OCI-LY1 (cell line): Measurements from ENCODE around the gene XRCC1.
A peak's percentile ranks its signal among the peaks of the same experiment; 100 is the strongest.

ENCODE experiments used
- H2AFZ ChIP-seq: fragments of 200-600 bp; sonication (generic), shearing (Covaris generic); 2 replicates; pipeline ENCODE4 v1.6.0; 2014; ENCODE audit warnings: antibody characterized with exemption, mild to moderate bottlenecking, low read length
- H3F3A ChIP-seq: fragments of 200-600 bp; sonication (generic), shearing (Covaris generic); 2 replicates; pipeline ENCODE4 v1.6.0; 2014; ENCODE audit warnings: mild to moderate bottlenecking, antibody characterized with exemption, low read length, moderate library complexity; ENCODE audit not compliant: insufficient read depth
- H3K27ac ChIP-seq: fragments of 200-600 bp; sonication (generic); 2 replicates; pipeline ENCODE4 v1.5.1; 2014; ENCODE audit warnings: low read length, mixed run types, mild to moderate bottlenecking, low read depth; ENCODE audit not compliant: poor library complexity, severe bottlenecking
- H3K27me3 ChIP-seq: fragments of 200-600 bp; sonication (generic); 2 replicates; pipeline ENCODE4 v1.6.0; 2014; ENCODE audit warnings: antibody characterized with exemption, mild to moderate bottlenecking, low read length, moderate library complexity; ENCODE audit not compliant: insufficient read depth
- H3K36me3 ChIP-seq: fragments of 200-600 bp; sonication (generic); 2 replicates; pipeline ENCODE4 v1.6.1; 2014; ENCODE audit warnings: mild to moderate bottlenecking, antibody characterized with exemption, low read length, moderate library complexity, mixed read lengths; ENCODE audit not compliant: insufficient read depth
- H3K4me1 ChIP-seq: fragments of 200-600 bp; sonication (generic); 2 replicates; pipeline ENCODE4 v1.5.1; 2014; ENCODE audit warnings: mild to moderate bottlenecking, low read length, moderate library complexity; ENCODE audit not compliant: insufficient read depth, severe bottlenecking
- H3K4me2 ChIP-seq: fragments of 200-600 bp; sonication (generic), shearing (Covaris generic); 2 replicates; pipeline ENCODE4 v1.6.1; 2014; ENCODE audit warnings: low read length
- H3K4me3 ChIP-seq: fragments of 200-600 bp; sonication (generic); 2 replicates; pipeline ENCODE4 v1.5.1; 2014; ENCODE audit warnings: low read length, low read depth, mild to moderate bottlenecking, mixed read lengths; ENCODE audit not compliant: poor library complexity, severe bottlenecking
- H3K79me2 ChIP-seq: fragments of 200-600 bp; shearing (Covaris generic); 2 replicates; pipeline ENCODE4 v1.6.1; 2016; ENCODE audit warnings: mixed run types, low read length, mixed read lengths; ENCODE audit not compliant: insufficient read depth
- H3K9ac ChIP-seq: fragments of 200-600 bp; sonication (generic), shearing (Covaris generic); 2 replicates; pipeline ENCODE4 v1.6.1; 2014; ENCODE audit warnings: mild to moderate bottlenecking, low read length, mixed read lengths
- H3K9me2 ChIP-seq: fragments of 200-600 bp; sonication (generic), shearing (Covaris generic); 2 replicates; pipeline ENCODE4 v1.6.1; 2014; ENCODE audit warnings: low read depth, mild to moderate bottlenecking, low read length, mixed read lengths
- H3K9me3 ChIP-seq: fragments of 200-600 bp; shearing (Covaris generic); 2 replicates; pipeline ENCODE4 v1.6.1; 2014; ENCODE audit warnings: low read length, mixed read lengths
- H4K20me1 ChIP-seq: fragments of 200-600 bp; sonication (generic), shearing (Covaris generic); 2 replicates; pipeline ENCODE4 v1.6.0; 2016; ENCODE audit warnings: mild to moderate bottlenecking, low read length; ENCODE audit not compliant: insufficient read depth
- CTCF ChIP-seq: fragments of 200-600 bp; sonication (generic), shearing (Covaris generic); IDR thresholded peaks from 2 replicates; pipeline ENCODE4 v1.5.1; 2017; ENCODE audit warnings: mild to moderate bottlenecking, antibody characterized with exemption, low read length, moderate library complexity, mixed read lengths
- EZH2 ChIP-seq: fragments of 200-600 bp; sonication (generic), shearing (Covaris generic); IDR thresholded peaks from 2 replicates; pipeline ENCODE4 v1.8.0; 2017; ENCODE audit warnings: borderline replicate concordance, mixed run types, mild to moderate bottlenecking, antibody characterized with exemption, low read length, moderate library complexity, mixed read lengths

Gene XRCC1

GRCh38 chr19:43532962-43533545 lies 42.3 kb downstream of the XRCC1 start, which contains the start of gene ZNF575:
Gene ZNF575, plus strand, starts transcription at chr19:43533188. Its CDS starts 1,235 bp downstream, at chr19:43534423.
- H2AFZ ChIP-seq, result no peak within 1 kb of the TSS
- H3K4me3 ChIP-seq, result peak within 1 kb of the TSS; percentile 66
- peaks cover 20% of the 10 kb centered on the region for H3K4me1 ChIP-seq
- no peaks in the 10 kb centered on the region; the same call in 1 of the 2 replicates for H3F3A ChIP-seq
- no peaks in the 10 kb centered on the region for H3K27me3 ChIP-seq
- H4K20me1 ChIP-seq, result no peaks in the 10 kb centered on the region
- peaks cover under 1% of the 10 kb centered on the region for H3K36me3 ChIP-seq
- TF ChIP-seq EZH2 (no peak), CTCF (no peak)
- H3K27ac ChIP-seq, result peak within 1 kb of the TSS; percentile 78
- no peaks in the 10 kb centered on the region for H3K9me3 ChIP-seq
- no peaks in the 10 kb centered on the region for H3K9me2 ChIP-seq
- H3K9ac ChIP-seq, result peak within 1 kb of the TSS; percentile 62
- H3K4me2 ChIP-seq, result peak within 1 kb of the TSS; percentile 90
- no peaks in the 10 kb centered on the region for H3K79me2 ChIP-seq

GRCh38 chr19:43532571-43532961 lies 42.8 kb downstream of the XRCC1 start:
- no peak for TF ChIP-seq EZH2
- TF ChIP-seq CTCF, result no peak
- Histone ChIP-seq H3F3A (no peaks in the 10 kb centered on the region; the same call in 1 of the 2 replicates), H3K27me3 (no peaks in the 10 kb centered on the region), H3K9me3 (no peaks in the 10 kb centered on the region), H3K4me2 (peak overlapping the region; percentile 90), H3K4me3 (peak overlapping the region; percentile 66), H3K27ac (peak overlapping the region; percentile 78), H3K79me2 (no peaks in the 10 kb centered on the region), H3K9ac (peak overlapping the region; percentile 62), H3K9me2 (no peaks in the 10 kb centered on the region), H4K20me1 (no peaks in the 10 kb centered on the region), H3K4me1 (peaks cover 25% of the 10 kb centered on the region), H2AFZ (no peak overlapping the region), H3K36me3 (no peaks in the 10 kb centered on the region)

- Histone ChIP-seq H3K4me3 (no peak overlapping the region), H4K20me1 (no peaks in the 10 kb centered on the region), H3K9me3 (no peaks in the 10 kb centered on the region), H3K4me2 (peak overlapping the region; percentile 76), H3K9me2 (no peaks in the 10 kb centered on the region), H3F3A (no peaks in the 10 kb centered on the region), H3K27me3 (no peaks in the 10 kb centered on the region), H3K36me3 (no peaks in the 10 kb centered on the region), H3K27ac (no peak overlapping the region), H3K79me2 (no peaks in the 10 kb centered on the region), H2AFZ (no peak overlapping the region), H3K4me1 (peaks cover 38% of the 10 kb centered on the region), H3K9ac (no peak overlapping the region)
- TF ChIP-seq EZH2 (no peak), CTCF (no peak)
These were observed 47.3 kb downstream of the XRCC1 start for GRCh38 chr19:43527860-43528622.
